ENCODE results near the gene NDUFB5. TPM values are rescaled to one million over a fixed set of nuclear protein-coding genes. Genes with fewer than 3 reads are reported as not detected.

The NDUFB5 gene
- total RNA-seq: 61.8 TPM

GRCh38 chr3:179604321-179605078 lies at the start of gene NDUFB5, which contains the start of gene MRPL47:
Gene NDUFB5 (plus strand): TSS chr3:179604794. CDS start chr3:179604816, 22 bp downstream.
Gene MRPL47 (minus strand): TSS chr3:179604638. CDS start chr3:179604624, 14 bp downstream.
- DNase-seq (ENCODE audit: low spot score): peak; percentile 96
- peak; percentile 100 for ATAC-seq
- intact Hi-C loops (cut with DNase I): loop anchor here (5.0 kb wide), 1 partner anchor 277 kb away; no protein-coding TSS in a partner anchor

- DNase-seq (ENCODE audit: low spot score): peak; percentile 77
- intact Hi-C loops (cut with DNase I): loop anchor here (5.0 kb wide), 1 partner anchor 137 kb away; no protein-coding TSS in a partner anchor
- ATAC-seq: no peak
Observed at GRCh38 chr3:179558742-179559364, 45.7 kb upstream of the NDUFB5 start.

GRCh38 chr3:179560791-179561190 lies 43.8 kb upstream of the NDUFB5 start:
- intact Hi-C loops (cut with DNase I): no loop called here
- DNase-seq (ENCODE audit: low spot score) (no peak), ATAC-seq (no peak)

GRCh38 chr3:179562591-179563270 lies 41.9 kb upstream of the NDUFB5 start, which contains the start of gene ACTL6A:
Gene ACTL6A (plus strand): TSS chr3:179562926. CDS start chr3:179563093, 167 bp downstream.
- intact Hi-C loops (cut with DNase I): no loop called here
- ATAC-seq (peak; percentile 99), DNase-seq (ENCODE audit: low spot score) (peak; percentile 100)

- DNase-seq (ENCODE audit: low spot score): no peak
- intact Hi-C loops (cut with DNase I): no loop called here
- peak; percentile 47 for ATAC-seq
Observed at GRCh38 chr3:179563271-179563783, 41.3 kb upstream of the NDUFB5 start.

GRCh38 chr3:179565496-179565895 lies 39.1 kb upstream of the NDUFB5 start:
- intact Hi-C loops (cut with DNase I): no loop called here
- ATAC-seq: no peak
- DNase-seq (ENCODE audit: low spot score): no peak

- DNase-seq (ENCODE audit: low spot score) (no peak), ATAC-seq (no peak)
- intact Hi-C loops (cut with DNase I): no loop called here
Observed at GRCh38 chr3:179580992-179581391, 23.6 kb upstream of the NDUFB5 start.

- intact Hi-C loops (cut with DNase I): no loop called here
- ATAC-seq (no peak), DNase-seq (ENCODE audit: low spot score) (no peak)
Observed at GRCh38 chr3:179589143-179589542, 15.5 kb upstream of the NDUFB5 start.

GRCh38 chr3:179590669-179591068 lies 13.9 kb upstream of the NDUFB5 start:
- ATAC-seq (no peak), DNase-seq (ENCODE audit: low spot score) (no peak)
- intact Hi-C loops (cut with DNase I): no loop called here

GRCh38 chr3:179591313-179591712 lies 13.3 kb upstream of the NDUFB5 start:
- ATAC-seq (no peak), DNase-seq (ENCODE audit: low spot score) (no peak)
- intact Hi-C loops (cut with DNase I): no loop called here

GRCh38 chr3:179599531-179599930 lies 5.1 kb upstream of the NDUFB5 start:
- DNase-seq (ENCODE audit: low spot score) (no peak), ATAC-seq (no peak)
- intact Hi-C loops (cut with DNase I): no loop called here

- ATAC-seq (no peak), DNase-seq (ENCODE audit: low spot score) (no peak)
- intact Hi-C loops (cut with DNase I): loop anchor here (5.0 kb wide), 1 partner anchor 276 kb away; no protein-coding TSS in a partner anchor
Observed at GRCh38 chr3:179603321-179603720, 1.3 kb upstream of the NDUFB5 start.

- no peak for ATAC-seq
- DNase-seq (ENCODE audit: low spot score): no peak
- intact Hi-C loops (cut with DNase I): loop anchor here (5.0 kb wide), 1 partner anchor 277 kb away; no protein-coding TSS in a partner anchor
Observed at GRCh38 chr3:179603831-179604230, 763 bp upstream of the NDUFB5 start.

GRCh38 chr3:179606534-179607085 lies 2.0 kb downstream of the NDUFB5 start:
- intact Hi-C loops (cut with DNase I): no loop called here
- no peak for ATAC-seq

GRCh38 chr3:179608931-179609720 lies 4.5 kb downstream of the NDUFB5 start:
- ATAC-seq: no peak
- intact Hi-C loops (cut with DNase I): no loop called here

More at GRCh38 chr3:179606534-179607085, 2.0 kb downstream of the NDUFB5 start:
- no peak for DNase-seq (ENCODE audit: low spot score)

GRCh38 chr3:179610066-179610465 lies 5.5 kb downstream of the NDUFB5 start:
- ATAC-seq (no peak), DNase-seq (ENCODE audit: low spot score) (no peak)
- intact Hi-C loops (cut with DNase I): no loop called here

More at GRCh38 chr3:179608931-179609720, 4.5 kb downstream of the NDUFB5 start:
- no peak for DNase-seq (ENCODE audit: low spot score)

GRCh38 chr3:179613807-179614206 lies 9.2 kb downstream of the NDUFB5 start:
- ATAC-seq (no peak), DNase-seq (ENCODE audit: low spot score) (no peak)
- intact Hi-C loops (cut with DNase I): no loop called here
